Activated gamma-delta T cell (primary cell): ENCODE data around the gene RNF187.

ENCODE experiments used
- DNase-seq: peaks from one replicate; lab custom pipeline; 2025; lab: John Stamatoyannopoulos, UW

Gene RNF187

GRCh38 chr1:228508840-228509415 is 21.7 kb downstream of the RNF187 start:
- no peak for DNase-seq

- DNase-seq, result no peak
Observed at GRCh38 chr1:228510101-228510802, 23.1 kb downstream of the RNF187 start.

- no peak for DNase-seq
Observed at GRCh38 chr1:228510803-228511413, 23.7 kb downstream of the RNF187 start.

GRCh38 chr1:228511546-228512445 is 24.6 kb downstream of the RNF187 start:
- DNase-seq, result no peak

GRCh38 chr1:228512781-228513198 is 25.6 kb downstream of the RNF187 start:
- no peak for DNase-seq

- DNase-seq, result no peak
Observed at GRCh38 chr1:228513236-228513900, 26.2 kb downstream of the RNF187 start.

- DNase-seq, result no peak
Observed at GRCh38 chr1:228514421-228514820, 27.2 kb downstream of the RNF187 start.

GRCh38 chr1:228515200-228515834 is 28.1 kb downstream of the RNF187 start:
- DNase-seq, result no peak

GRCh38 chr1:228517655-228518054 is 30.5 kb downstream of the RNF187 start:
- DNase-seq, result no peak

GRCh38 chr1:228527596-228527995 is 40.4 kb downstream of the RNF187 start:
- no peak for DNase-seq

GRCh38 chr1:228528612-228529011 is 41.4 kb downstream of the RNF187 start:
- no peak for DNase-seq

- DNase-seq, result no peak
Observed at GRCh38 chr1:228530086-228530758, 43.0 kb downstream of the RNF187 start.

- DNase-seq, result no peak
Observed at GRCh38 chr1:228530951-228531731, 44.0 kb downstream of the RNF187 start.

GRCh38 chr1:228538831-228539230 is 51.6 kb downstream of the RNF187 start:
- no peak for DNase-seq

GRCh38 chr1:228540161-228540917 is 53.2 kb downstream of the RNF187 start:
- no peak for DNase-seq

- DNase-seq, result no peak
Observed at GRCh38 chr1:228541725-228542124, 54.5 kb downstream of the RNF187 start.

- DNase-seq, result no peak
Observed at GRCh38 chr1:228542376-228542775, 55.2 kb downstream of the RNF187 start.

GRCh38 chr1:228542981-228543380 is 55.8 kb downstream of the RNF187 start:
- no peak for DNase-seq

GRCh38 chr1:228543396-228543795 is 56.2 kb downstream of the RNF187 start:
- no peak for DNase-seq
